CD4-positive, alpha-beta T cell treated with Interleukin-21 for 1 hour (primary cell): Measurements from ENCODE around the gene NHLH2.

Experiments used
- DNase-seq: peaks from one replicate; pipeline ENCODE4 v3.0.0-alpha.2; 2020

NHLH2 gene

DNA sequence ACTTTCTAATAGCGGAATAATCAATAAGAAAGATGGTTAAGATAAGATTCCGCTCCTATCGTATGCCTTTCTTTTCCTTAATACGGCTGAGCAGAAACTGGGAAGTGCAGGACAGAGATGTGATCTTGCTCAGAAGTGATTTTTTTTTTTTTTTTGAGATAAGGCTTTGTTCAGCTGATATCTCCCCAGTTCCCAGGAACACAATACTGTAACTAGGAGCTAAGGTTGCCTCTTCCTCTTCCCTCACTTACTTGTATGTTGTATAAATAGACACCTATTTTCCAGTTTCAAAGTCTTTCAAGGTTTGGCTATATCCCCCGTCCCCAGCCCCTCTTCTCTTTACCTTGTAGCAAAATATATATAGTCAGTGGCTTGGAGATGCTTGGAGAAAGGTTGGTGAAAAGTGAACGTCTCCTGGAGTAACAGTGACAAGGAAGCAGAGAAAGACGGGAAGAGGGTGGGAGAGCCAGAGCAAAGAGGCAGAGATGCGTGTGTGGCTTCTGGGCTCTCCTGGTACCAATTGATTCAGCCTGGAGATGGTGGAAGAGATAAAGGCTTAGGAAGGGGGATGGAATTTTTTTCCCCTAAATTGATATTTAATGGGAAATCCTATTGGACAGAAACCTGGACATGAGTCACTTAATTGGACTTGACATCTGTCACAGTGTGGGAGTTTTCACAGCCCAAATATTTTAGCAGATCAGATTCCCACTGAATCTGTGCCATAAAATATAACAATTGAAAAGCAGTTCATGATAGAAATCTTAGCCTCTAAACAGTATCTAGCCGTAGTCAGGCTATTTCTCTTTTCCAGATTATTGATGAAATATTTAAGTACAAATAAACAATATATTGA lies at the start of gene NHLH2:
Gene NHLH2, minus strand, starts transcription at position 522 of the 856 bp plus-strand sequence. CDS start 2,754 bp downstream, outside the sequence.
- no peak for DNase-seq

DNA sequence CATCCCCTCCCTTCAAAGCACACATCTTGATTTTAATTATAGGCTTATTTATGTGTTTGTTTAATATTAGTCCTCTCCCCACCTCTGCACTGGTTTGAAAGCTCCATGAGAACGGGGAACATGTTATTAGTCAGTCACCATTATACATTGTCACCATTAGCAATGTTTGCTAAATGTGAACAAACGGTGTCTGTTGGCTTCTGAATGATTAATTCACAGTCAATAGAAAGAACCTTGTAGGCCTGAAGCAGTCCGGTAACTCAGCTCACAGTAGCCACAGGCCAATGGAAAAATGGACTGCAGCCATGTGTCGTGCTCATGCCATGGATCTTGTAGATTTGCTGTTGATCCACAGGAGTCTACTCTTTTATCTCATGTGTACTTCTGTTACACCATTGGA lies 49.7 kb upstream of the NHLH2 start:
- no peak for DNase-seq

DNA sequence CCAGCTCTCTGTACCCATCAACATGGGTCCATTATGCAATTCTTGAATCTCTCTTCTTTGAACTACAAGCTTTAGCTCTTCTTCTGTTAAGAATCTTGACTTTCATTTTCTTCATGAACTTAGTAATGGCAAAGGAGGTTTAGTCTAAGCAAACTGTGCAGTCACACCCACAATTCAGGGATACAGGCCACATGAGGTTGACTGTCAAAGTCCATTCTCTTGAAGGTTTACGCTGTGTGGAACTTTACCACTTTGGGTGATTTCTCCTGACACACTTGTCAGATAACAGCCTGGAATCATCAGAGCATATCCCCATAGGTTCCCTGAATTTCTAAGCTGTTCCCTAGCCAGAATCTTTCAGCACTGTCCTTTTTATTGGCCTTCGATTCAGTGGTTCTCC lies 48.0 kb upstream of the NHLH2 start:
- no peak for DNase-seq

DNA sequence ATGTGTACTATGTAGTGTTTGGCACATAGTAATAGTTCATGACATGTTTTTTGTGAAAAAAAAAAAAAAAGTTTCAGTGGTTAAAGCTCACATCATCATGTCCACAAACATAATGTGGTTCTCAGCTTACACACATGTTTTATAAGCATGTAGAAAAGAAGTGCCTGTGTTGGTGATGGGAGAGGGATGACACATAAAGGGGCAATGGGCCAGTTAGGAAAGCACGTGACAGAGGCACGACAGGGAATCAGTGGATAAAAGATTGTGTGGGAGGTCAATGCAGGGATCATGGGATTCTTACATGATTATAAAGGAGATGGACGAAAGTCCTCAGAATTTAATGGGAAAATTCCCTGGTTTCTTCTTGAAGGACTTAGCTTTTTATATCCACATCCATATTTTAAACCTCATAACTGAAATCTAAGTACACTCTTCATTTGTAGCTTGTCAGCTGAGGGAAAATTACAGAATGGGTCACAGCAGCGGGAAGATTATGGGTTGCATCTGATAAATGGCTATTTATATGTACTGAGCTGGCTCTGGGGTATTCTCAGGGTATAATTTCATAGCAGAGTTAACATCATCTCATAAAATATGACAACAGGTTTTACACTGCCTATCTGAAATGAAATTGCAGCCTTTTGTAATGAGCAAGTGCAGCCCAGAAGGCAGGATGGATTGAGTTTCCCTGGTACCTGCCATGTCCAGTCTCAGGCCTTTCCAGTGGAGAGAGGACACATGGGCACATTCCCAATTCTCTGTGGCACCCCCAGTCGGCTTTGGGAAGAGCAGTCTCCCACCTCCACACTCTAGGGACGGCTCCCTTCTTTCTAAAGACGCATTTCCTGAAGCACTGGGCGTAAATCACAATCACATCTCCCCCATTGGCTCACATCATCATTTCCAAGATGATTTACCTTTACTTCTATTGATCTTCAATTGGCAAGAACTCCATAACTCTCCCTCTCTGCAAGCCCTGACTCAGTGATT lies 42.3 kb upstream of the NHLH2 start:
- DNase-seq = no peak

DNA sequence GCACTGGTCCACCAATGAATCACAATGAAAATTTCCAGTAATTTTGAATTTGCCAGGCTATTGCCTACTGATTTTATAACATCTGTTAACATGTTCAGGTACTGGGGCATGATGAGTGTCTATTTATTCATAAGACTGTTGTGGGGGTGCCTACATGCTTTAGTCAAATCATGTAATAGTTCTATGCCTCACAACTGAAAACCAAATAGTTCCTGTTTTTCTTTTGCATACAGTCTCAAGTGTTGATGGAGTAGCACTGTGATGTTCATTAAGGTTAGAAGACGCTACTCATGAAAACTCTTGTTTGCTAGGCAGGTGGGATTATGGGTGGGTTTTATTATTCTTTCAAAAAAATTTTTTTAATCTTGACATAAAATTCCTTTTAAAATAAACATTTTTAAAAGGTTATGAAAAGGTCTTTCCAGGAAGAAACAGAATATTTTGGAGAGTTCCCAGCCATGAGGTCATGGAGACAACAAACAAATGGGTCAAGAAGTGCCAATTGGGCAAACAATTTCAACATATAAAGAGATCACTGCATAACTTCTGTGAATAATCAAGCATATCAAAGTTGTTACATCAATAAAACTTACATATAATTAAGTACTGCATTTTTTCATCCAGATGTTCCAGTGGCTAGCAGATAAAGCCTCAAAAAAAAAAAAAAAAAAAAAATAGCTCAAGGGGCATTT lies 40.2 kb upstream of the NHLH2 start:
- DNase-seq = no peak

DNA sequence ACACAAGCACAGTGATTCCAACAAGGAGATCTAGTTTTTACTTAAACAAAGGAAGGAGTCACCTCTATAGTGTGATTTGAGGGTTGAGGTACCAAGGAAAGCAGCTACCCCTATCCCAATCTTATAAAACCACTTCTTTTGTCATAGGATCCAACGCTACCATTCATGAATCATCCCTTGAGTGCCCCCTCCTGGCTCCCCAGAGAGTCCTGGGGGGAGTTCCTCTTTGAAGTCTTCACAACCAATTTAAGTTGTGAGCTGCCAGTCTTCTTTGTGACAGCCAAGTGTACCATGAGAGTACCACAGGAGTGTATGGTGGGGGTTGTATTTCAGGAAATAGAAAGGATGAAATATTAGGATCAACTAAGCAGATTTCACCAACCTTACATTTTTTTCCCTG lies 39.1 kb upstream of the NHLH2 start:
- DNase-seq = no peak

DNA sequence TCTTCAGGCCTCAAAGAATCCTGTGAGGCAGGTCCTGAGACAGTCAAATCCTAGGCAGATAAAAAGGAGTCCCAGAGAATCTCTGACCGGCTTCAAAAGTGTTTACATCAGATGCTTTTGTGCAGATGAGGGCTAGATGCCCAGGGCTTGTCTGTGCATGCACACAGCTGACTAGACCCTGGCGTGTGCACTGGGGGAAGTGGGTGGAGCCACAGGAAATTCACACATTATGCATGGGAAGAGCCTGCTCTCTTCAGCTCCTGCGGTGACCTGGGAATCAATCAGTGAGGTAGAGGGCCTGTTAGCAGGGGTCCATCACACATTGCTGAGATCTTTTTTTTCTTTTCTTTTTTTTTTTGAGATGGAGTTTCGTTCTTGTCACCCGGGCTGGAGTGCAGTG lies 36.6 kb upstream of the NHLH2 start:
- no peak for DNase-seq

DNA sequence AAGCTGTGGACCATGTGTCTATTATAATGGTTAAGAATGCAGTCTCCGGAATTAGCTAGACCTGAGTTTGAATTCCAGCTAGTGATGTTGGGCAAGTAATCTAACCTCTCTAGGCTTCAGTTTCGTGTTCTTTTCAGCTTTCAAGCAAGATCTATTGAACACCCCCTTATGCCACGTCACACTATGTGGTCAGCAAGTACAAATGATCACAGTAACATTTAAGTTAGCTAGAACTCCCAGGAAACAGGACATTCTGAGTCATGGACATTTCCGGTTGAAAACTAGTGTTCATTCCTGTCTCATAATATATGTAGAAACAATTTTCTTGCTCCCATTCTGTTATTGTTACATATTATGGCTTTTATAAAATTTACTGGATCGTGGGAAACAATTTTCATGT lies 34.0 kb upstream of the NHLH2 start:
- DNase-seq = no peak

DNA sequence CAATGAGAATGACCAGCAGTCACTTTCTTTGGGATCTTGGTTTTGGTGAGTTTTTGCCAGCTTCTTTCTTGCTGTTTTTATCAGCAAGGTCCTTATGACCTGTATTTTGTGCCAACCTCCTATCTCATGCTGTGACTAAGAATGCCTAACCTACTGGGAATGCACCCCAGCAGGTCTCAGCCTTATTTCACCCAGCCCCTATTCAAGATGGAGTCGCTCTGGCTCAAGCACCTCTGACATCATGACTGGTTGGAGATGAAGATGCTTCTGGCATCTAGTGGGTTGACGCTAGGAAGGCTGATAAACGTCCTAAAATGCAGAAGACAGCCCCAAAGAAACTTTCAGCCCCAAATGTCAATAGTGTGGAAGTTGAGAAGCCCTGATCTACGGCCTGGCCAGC lies 33.6 kb upstream of the NHLH2 start:
- no peak for DNase-seq

DNA sequence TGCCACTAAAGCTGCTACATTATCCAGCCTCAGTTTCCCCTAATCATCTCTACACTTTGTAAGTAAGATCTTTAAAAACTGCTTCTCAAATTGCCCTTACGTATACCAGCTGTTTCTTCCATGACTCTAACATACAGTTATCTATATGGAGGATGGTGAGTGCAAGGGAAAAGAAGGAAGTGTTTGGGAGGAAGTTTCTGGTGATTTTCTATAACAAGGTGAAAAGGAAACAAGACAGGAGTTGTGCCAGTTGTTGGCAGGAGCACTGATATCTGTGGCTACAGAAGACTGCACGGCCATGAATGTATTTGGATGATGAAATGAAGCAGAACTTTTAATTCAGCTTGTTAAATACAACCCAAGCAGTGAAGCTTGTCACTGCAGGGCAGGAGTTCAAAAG lies 32.3 kb upstream of the NHLH2 start:
- DNase-seq = no peak

DNA sequence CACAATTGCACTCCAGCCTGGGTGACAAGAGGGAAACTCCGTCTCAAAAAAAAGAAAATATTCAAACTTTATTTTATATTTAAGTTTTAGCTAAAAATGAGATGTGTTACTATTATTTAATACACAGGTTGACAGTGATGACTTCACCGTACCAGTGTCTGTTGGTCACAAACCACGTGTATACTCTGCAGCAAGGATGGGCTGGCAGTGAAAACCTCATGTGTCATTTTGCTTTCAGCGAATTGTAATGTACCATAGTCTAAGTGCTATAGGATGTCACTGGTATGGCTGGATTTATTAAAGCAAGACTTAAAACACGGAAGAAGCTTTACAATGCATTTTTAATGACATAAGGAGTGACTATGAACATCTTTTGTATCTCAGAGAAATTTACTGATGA lies 28.1 kb upstream of the NHLH2 start:
- DNase-seq = no peak

DNA sequence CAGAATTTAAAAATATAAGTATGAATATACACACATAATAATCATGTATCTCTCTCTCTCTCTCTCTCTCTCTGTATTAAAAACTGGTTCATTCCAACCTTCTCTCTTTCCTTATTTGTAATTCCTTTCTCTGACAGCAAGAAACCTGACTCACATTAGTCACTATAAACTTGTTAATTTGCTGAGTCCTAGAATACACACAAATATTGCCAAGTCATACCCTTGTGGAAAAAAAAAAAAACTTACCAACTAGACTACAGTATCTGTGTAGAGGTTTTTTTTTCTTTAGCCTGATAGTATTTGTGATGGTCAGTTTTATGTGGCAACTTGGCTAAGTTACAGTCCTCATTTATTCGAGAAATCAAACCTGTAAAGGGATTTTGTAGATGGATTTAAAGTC lies 26.3 kb upstream of the NHLH2 start:
- no peak for DNase-seq

DNA sequence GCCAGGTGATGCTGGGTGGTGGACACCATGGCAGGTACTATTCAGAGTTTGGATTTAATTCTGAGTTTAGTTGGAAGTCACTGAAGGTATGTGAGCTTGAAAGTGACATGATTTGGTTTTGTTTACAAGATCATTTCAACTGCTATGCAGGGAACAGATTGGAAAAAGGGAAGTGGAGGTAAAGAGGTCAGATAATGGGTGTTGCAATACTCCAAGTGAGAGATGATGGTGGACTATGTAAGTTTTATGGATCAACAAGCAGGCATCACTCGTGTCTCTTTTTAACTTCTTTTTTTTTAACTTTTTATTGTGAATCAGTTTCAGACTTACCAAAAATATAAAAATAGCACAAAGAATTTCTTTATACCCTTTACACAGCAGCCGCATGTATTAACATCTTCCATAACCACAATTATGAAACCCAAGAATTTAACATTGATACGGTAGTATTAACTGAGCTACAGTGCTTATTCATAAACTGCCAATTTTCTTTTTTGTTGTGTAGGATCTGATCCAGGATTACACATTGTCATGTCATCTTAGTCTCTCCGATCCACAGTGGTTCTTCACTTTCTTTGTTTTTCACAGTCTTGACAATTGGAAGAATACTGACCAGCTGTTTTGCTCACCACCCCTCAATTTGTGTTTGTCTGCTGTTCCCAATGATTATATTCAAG lies 24.9 kb upstream of the NHLH2 start:
- DNase-seq = no peak

DNA sequence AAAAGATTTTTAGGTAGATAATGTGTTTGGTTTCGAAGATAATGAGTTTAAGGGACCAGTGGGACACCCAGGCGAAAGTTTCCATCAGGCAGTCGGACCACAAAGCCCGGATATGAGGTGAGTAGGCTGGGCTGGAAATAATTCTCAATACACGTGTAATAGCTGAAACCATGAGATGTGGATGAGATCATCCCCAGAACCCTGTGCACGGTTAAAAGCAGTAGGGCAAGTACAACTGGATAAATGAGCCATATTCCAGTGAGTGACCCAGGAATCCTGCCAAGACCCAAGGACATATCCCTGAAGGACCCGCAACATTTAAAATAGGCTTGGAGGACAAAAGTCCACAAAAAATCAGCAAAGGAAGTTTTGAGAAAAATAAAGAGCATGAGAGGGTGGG lies 21.5 kb upstream of the NHLH2 start:
- DNase-seq = no peak

DNA sequence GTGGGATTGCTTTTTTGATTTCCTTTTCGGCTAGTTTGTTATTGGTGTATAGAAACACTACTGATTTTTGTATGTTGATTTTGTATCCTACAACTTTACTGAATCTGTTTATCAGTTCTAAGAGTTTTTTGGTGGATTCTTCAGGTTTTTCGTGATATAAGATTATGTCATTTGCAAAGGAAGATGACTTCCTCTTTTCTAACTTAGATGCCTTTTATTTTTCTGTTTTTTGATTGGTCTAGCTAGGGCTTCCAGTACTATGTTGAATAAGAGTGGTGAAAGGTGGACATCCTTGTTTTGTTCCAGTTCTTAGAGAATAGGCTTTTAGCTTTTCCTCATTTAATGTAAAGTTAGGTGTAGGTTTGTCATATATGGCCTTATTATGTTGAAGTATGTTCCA lies 13.1 kb upstream of the NHLH2 start:
- DNase-seq = no peak

DNA sequence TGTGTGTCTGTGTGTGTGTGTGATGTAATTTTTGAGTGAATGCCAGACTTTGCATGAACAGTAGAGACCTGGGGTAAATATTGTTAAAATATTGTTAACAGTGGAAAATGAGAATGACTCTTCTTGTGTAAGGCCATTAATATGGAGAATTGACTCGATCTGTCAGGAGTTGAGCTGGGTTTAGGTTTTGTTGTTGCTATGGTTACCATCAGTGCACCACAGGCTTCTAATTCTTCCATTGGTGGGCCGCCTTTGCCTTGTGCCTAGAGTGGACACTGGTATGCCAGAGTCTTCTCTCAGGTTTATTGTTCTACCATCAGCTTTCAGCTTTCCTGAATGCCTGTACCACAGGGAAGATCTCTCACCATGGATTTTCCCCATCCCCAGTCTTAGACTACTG lies 10.0 kb upstream of the NHLH2 start:
- DNase-seq = no peak

DNA sequence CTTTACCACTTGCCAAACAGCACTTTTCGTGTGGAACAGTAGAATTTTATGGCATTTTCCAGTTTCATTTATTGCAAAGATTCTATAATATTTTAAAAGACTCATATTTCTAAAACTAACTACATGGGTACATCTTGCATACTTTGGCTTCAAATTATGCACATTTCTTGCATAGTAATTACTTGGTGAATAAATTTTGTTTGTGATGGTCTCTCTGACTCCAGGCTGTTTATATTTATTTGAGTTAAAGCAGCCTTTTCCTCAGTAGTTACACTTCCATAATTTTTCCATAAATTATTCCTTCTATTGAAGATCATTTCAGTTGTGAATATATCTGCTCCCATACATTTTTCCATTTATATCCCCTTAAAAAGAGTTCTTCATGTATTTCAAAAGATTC lies 6.9 kb upstream of the NHLH2 start:
- no peak for DNase-seq

DNA sequence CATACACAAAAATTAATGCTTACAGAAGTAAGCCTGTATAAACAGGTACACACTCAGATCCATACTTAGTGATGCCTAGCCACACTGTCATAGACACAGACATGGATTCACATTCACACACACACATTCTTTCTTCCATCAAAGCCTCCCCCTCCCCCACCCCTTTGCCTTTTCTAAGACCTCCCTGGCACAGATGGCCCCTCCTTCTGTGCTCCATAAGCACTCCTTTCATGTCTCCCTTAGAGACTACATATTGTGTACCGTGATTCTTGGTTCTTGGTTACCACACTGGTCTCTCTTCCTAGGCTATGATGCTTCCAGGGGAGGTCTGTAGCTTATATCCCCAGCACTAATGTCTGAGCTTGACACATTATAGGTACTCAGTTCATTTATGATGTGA lies 2.0 kb upstream of the NHLH2 start:
- DNase-seq = no peak

DNA sequence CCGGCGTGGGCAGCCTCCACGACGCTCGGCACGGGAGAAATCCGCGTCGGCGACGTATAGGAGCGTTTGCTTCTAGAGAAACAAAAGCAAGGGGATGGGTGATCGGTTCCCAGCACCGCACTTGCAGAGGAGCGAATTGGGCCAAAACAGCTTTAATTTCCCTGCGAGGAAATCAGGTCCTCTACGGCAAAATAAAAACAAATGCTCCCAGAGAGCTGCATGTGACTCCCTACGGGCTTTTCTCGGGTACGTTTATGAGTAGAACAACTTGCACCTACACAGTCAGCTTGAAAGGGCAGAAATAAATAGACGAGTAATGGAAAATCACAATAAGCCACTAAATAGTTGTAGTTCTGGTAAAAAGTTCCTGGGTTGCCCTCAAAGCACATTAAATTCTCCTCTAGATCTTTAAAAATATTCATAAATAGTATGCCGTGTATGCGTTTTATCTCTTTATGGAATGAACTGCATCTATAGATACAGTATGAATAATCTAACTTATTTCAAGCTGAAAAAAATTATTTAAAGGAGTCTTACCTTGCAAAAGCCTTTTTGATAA lies 1.2 kb downstream of the NHLH2 start:
- DNase-seq = no peak

DNA sequence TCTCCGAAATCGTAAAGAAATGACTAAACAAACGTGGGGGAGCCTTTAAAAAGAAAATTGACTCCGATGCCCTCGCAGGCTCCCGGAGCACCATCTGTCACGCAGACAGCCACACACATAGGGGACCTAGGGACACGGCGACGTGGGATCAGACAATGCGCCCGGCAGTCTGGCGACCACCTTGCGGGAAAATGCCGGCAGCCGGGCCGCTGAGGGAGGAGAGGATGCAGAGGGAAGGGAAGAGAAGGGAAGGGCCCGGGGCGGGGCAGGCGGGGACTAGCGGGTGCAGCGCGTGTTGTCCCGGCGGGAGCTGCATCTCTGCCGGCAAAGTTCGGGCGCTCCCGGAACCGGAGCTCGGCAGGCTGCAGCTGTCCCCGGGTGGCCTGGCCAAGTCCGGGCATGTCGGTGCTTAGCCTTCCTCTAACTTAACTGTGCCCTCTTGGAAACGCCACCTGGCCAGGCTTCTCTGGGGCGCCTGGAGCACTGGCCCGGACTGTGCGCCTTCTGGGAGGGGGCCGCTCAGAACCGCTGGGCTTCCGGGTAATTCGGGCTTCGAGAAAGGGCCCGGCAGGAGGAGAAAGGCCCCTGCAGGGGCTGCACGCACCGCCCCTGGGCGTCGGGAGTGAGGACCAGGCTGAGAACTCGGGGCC lies 1.8 kb downstream of the NHLH2 start:
- no peak for DNase-seq

DNA sequence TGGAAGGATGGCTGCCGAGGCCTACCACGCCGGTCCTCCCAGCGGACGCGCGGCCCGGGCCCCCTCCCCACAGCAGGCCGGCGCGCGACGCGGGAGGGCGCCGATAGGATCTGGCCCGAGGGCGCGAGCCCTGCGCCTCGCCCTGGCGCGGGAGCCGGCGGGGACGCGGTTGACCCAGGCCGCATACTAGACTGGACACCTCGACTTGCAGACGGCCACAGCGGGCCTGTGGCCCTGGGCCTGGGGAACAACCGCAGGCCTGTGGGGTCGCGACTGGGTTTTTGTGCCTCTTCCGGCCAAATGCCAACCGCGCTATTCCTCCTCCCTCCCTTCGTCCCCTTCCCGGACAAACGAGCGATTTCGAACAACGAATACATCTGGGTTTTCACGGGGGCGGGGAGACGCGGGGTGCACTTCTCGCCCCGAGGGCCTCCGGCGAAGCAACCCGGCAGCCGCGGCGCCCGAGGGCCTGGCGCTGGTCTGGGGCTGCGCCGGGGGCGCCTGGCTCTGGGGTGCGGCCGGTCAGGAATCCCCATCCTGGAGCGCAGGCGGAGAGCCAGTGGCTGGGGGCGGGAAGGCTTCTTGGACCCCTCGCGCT lies 2.4 kb downstream of the NHLH2 start:
- DNase-seq = no peak
